Fibroblast of the conjunctiva (primary cell): ENCODE results near the gene NUCKS1.
A peak's percentile ranks its signal among the peaks of the same experiment; 100 is the strongest.

Source experiments
- DNase-seq: peaks from one replicate; pipeline ENCODE4 v3.0.0-alpha.2; 2010; ENCODE audit warnings: low read depth

NUCKS1 gene

GRCh38 chr1:205750138-205751035, at the start of gene NUCKS1:
Gene NUCKS1, minus strand, starts transcription at chr1:205750182. Its CDS starts 209 bp downstream, at chr1:205749973.
- DNase-seq: peak; percentile 99

GRCh38 chr1:205798577-205798976, 48.6 kb upstream of the NUCKS1 start:
- DNase-seq: no peak

- DNase-seq: no peak
Measured at GRCh38 chr1:205797168-205797567, 47.2 kb upstream of the NUCKS1 start.

GRCh38 chr1:205794011-205794730, 44.2 kb upstream of the NUCKS1 start:
- DNase-seq: no peak

- DNase-seq: no peak
Measured at GRCh38 chr1:205792961-205793673, 43.1 kb upstream of the NUCKS1 start.

- DNase-seq: no peak
Measured at GRCh38 chr1:205792481-205792881, 42.5 kb upstream of the NUCKS1 start.

- no peak for DNase-seq
Measured at GRCh38 chr1:205791568-205792180, 41.7 kb upstream of the NUCKS1 start.

- no peak for DNase-seq
Measured at GRCh38 chr1:205787287-205787916, 37.4 kb upstream of the NUCKS1 start.

- no peak for DNase-seq
Measured at GRCh38 chr1:205786601-205787000, 36.6 kb upstream of the NUCKS1 start.

- DNase-seq: no peak
Measured at GRCh38 chr1:205785446-205785845, 35.5 kb upstream of the NUCKS1 start.

- no peak for DNase-seq
Measured at GRCh38 chr1:205783904-205784303, 33.9 kb upstream of the NUCKS1 start.

- DNase-seq: no peak
Measured at GRCh38 chr1:205783433-205783795, 33.4 kb upstream of the NUCKS1 start.

- DNase-seq: no peak
Measured at GRCh38 chr1:205782627-205783432, 32.8 kb upstream of the NUCKS1 start.

- DNase-seq: no peak
Measured at GRCh38 chr1:205780335-205780734, 30.4 kb upstream of the NUCKS1 start.

- DNase-seq: no peak
Measured at GRCh38 chr1:205777994-205778393, 28.0 kb upstream of the NUCKS1 start.

GRCh38 chr1:205775717-205776056, 25.7 kb upstream of the NUCKS1 start:
- peak; percentile 73 for DNase-seq

GRCh38 chr1:205775015-205775716, 25.2 kb upstream of the NUCKS1 start, which contains the start of gene RAB29:
Gene RAB29, minus strand, starts transcription at chr1:205775482. Its CDS starts 526 bp downstream, at chr1:205774956.
- DNase-seq: peak; percentile 63

- no peak for DNase-seq
Measured at GRCh38 chr1:205774198-205775014, 24.4 kb upstream of the NUCKS1 start.

- DNase-seq: no peak
Measured at GRCh38 chr1:205772607-205773032, 22.6 kb upstream of the NUCKS1 start.
